K562 (cell line): ENCODE measurements around the gene MYCBP2.

Experiments used
- ARNT ChIP-seq, 2 experiments: fragments of 450-650 bp; IDR thresholded peaks; 2 replicates each; pipeline ENCODE4 v1.6.1; 2016; ENCODE audit warnings: mild to moderate bottlenecking in 1 of 2
- CHD1 ChIP-seq: fragments of 200-600 bp; sonication (generic); IDR thresholded peaks from one replicate; pipeline ENCODE4 v1.6.1; 2012; ENCODE audit warnings: mild to moderate bottlenecking, moderate library complexity, low read length, inconsistent platforms
- CTCFL ChIP-seq: IDR thresholded peaks from 2 replicates; pipeline ENCODE4 v1.6.1; 2011; ENCODE audit warnings: borderline replicate concordance, low read depth, mild to moderate bottlenecking, moderate library complexity, low read length; ENCODE audit not compliant: insufficient read depth, poor library complexity, severe bottlenecking
- POLR2A ChIP-seq: fragments of 450-650 bp; conservative IDR thresholded peaks from 2 replicates; pipeline ENCODE4 v1.6.1; 2016
- POLR2AphosphoS5 ChIP-seq: IDR thresholded peaks from 2 replicates; pipeline ENCODE4 v1.6.1; 2011; ENCODE audit warnings: mild to moderate bottlenecking, low read depth, low read length, moderate library complexity; ENCODE audit not compliant: control insufficient read depth, insufficient read depth
- RAD21 ChIP-seq, 2 experiments: fragments of 250-450 bp in 1 of 2; fragments of 450-650 bp in 1 of 2; sonication (Bioruptor Pico) in 1 of 2; formaldehyde crosslinking in 1 of 2; IDR thresholded peaks in 1 of 2; conservative IDR thresholded peaks in 1 of 2; 2 replicates each; pipeline versions ENCODE4 v1.4.0 to v1.8.0; 2020 to 2022; ENCODE audit warnings: mild to moderate bottlenecking in 2 of 2, moderate library complexity in 1 of 2
- RCOR1 ChIP-seq, 2 experiments: IDR thresholded peaks; 2 replicates each; pipeline ENCODE4 v1.6.1; 2012; ENCODE audit warnings: low read depth in 2 of 2, low read length in 2 of 2, borderline replicate concordance in 1 of 2, improper control_type of control experiment in 1 of 2
- SIN3A ChIP-seq, 2 experiments: fragments of 150-350 bp in 1 of 2; IDR thresholded peaks; 2 replicates each; pipeline ENCODE4 v1.6.1; 2011 to 2016; ENCODE audit warnings: borderline replicate concordance in 2 of 2, low read depth in 2 of 2, low read length in 2 of 2, mild to moderate bottlenecking in 2 of 2, moderate library complexity in 2 of 2; ENCODE audit not compliant: control insufficient read depth in 1 of 2
- SP2 ChIP-seq: IDR thresholded peaks from 2 replicates; pipeline ENCODE4 v1.6.1; 2011; ENCODE audit warnings: mild to moderate bottlenecking, low read depth, low read length, moderate library complexity; ENCODE audit not compliant: poor library complexity, severe bottlenecking; ENCODE audit errors: extremely low read depth
- ZNF280B ChIP-seq: fragments of 250-450 bp; sonication (Bioruptor Pico); IDR thresholded peaks from 2 replicates; pipeline ENCODE4 v1.5.1; 2021; ENCODE audit warnings: mild to moderate bottlenecking
- TF ChIP-seq, protein P1 (sequence below): fragments of 250-450 bp; sonication (Bioruptor Pico); IDR thresholded peaks from 2 replicates; pipeline ENCODE4 v1.8.0; 2022; ENCODE audit warnings: inconsistent platforms
- TF ChIP-seq, protein P2 (sequence below): fragments of 450-650 bp; IDR thresholded peaks from 2 replicates; pipeline ENCODE4 v1.6.1; 2016; ENCODE audit warnings: mild to moderate bottlenecking, moderate library complexity

DNA sequence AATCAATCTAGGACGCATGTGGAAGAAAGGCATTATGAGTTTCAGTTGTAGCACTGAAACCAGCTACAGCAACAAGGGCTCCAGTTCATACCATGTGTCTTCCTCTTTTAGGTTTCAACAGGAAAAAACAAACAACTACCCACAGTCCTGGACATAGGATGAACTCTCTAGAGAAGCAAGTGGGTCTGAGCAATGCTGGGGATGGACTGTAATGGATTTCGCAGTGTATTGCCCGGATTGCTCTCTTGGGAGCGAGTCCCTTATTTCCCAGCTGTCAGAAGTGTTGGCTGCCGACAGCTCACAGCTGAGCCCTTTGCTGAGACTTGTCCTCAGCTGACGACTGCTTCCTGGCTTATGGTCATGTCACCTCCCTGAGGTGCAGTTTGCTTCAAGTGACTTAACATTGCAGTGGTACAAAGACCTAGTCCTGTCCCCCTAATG lies 12.1 kb upstream of the MYCBP2 start:
- TF ChIP-seq RAD21 (CRISPR knock-in tag; conservative IDR thresholded peaks at IDR 0.05 in 1 of 2, IDR thresholded peaks at IDR 0.05 in 1 of 2) = no peak
- TF ChIP-seq ZNF280B = no peak
- TF ChIP-seq, protein P1, sequence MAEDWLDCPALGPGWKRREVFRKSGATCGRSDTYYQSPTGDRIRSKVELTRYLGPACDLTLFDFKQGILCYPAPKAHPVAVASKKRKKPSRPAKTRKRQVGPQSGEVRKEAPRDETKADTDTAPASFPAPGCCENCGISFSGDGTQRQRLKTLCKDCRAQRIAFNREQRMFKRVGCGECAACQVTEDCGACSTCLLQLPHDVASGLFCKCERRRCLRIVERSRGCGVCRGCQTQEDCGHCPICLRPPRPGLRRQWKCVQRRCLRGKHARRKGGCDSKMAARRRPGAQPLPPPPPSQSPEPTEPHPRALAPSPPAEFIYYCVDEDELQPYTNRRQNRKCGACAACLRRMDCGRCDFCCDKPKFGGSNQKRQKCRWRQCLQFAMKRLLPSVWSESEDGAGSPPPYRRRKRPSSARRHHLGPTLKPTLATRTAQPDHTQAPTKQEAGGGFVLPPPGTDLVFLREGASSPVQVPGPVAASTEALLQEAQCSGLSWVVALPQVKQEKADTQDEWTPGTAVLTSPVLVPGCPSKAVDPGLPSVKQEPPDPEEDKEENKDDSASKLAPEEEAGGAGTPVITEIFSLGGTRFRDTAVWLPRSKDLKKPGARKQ (CRISPR knock-in tag) = no peak
- TF ChIP-seq, protein P2, sequence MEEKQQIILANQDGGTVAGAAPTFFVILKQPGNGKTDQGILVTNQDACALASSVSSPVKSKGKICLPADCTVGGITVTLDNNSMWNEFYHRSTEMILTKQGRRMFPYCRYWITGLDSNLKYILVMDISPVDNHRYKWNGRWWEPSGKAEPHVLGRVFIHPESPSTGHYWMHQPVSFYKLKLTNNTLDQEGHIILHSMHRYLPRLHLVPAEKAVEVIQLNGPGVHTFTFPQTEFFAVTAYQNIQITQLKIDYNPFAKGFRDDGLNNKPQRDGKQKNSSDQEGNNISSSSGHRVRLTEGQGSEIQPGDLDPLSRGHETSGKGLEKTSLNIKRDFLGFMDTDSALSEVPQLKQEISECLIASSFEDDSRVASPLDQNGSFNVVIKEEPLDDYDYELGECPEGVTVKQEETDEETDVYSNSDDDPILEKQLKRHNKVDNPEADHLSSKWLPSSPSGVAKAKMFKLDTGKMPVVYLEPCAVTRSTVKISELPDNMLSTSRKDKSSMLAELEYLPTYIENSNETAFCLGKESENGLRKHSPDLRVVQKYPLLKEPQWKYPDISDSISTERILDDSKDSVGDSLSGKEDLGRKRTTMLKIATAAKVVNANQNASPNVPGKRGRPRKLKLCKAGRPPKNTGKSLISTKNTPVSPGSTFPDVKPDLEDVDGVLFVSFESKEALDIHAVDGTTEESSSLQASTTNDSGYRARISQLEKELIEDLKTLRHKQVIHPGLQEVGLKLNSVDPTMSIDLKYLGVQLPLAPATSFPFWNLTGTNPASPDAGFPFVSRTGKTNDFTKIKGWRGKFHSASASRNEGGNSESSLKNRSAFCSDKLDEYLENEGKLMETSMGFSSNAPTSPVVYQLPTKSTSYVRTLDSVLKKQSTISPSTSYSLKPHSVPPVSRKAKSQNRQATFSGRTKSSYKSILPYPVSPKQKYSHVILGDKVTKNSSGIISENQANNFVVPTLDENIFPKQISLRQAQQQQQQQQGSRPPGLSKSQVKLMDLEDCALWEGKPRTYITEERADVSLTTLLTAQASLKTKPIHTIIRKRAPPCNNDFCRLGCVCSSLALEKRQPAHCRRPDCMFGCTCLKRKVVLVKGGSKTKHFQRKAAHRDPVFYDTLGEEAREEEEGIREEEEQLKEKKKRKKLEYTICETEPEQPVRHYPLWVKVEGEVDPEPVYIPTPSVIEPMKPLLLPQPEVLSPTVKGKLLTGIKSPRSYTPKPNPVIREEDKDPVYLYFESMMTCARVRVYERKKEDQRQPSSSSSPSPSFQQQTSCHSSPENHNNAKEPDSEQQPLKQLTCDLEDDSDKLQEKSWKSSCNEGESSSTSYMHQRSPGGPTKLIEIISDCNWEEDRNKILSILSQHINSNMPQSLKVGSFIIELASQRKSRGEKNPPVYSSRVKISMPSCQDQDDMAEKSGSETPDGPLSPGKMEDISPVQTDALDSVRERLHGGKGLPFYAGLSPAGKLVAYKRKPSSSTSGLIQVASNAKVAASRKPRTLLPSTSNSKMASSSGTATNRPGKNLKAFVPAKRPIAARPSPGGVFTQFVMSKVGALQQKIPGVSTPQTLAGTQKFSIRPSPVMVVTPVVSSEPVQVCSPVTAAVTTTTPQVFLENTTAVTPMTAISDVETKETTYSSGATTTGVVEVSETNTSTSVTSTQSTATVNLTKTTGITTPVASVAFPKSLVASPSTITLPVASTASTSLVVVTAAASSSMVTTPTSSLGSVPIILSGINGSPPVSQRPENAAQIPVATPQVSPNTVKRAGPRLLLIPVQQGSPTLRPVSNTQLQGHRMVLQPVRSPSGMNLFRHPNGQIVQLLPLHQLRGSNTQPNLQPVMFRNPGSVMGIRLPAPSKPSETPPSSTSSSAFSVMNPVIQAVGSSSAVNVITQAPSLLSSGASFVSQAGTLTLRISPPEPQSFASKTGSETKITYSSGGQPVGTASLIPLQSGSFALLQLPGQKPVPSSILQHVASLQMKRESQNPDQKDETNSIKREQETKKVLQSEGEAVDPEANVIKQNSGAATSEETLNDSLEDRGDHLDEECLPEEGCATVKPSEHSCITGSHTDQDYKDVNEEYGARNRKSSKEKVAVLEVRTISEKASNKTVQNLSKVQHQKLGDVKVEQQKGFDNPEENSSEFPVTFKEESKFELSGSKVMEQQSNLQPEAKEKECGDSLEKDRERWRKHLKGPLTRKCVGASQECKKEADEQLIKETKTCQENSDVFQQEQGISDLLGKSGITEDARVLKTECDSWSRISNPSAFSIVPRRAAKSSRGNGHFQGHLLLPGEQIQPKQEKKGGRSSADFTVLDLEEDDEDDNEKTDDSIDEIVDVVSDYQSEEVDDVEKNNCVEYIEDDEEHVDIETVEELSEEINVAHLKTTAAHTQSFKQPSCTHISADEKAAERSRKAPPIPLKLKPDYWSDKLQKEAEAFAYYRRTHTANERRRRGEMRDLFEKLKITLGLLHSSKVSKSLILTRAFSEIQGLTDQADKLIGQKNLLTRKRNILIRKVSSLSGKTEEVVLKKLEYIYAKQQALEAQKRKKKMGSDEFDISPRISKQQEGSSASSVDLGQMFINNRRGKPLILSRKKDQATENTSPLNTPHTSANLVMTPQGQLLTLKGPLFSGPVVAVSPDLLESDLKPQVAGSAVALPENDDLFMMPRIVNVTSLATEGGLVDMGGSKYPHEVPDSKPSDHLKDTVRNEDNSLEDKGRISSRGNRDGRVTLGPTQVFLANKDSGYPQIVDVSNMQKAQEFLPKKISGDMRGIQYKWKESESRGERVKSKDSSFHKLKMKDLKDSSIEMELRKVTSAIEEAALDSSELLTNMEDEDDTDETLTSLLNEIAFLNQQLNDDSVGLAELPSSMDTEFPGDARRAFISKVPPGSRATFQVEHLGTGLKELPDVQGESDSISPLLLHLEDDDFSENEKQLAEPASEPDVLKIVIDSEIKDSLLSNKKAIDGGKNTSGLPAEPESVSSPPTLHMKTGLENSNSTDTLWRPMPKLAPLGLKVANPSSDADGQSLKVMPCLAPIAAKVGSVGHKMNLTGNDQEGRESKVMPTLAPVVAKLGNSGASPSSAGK = no peak
- no peak for TF ChIP-seq CTCFL
- no peak for TF ChIP-seq POLR2AphosphoS5
- no peak for TF ChIP-seq POLR2A
- TF ChIP-seq RCOR1 (IDR thresholded peaks at IDR 0.05; ENCODE audit: borderline replicate concordance in 1 of 2, low read depth in 2 of 2, low read length in 2 of 2) = no peak
- TF ChIP-seq SP2 = no peak
- no peak for TF ChIP-seq CHD1
- no peak for TF ChIP-seq SIN3A (IDR thresholded peaks at IDR 0.05; ENCODE audit: borderline replicate concordance in 2 of 2, control insufficient read depth in 1 of 2, low read depth in 2 of 2, low read length in 2 of 2)
- no peak for TF ChIP-seq ARNT (IDR thresholded peaks at IDR 0.05)
